Uterus (tissue), 2 donors: ENCODE data around the gene MEIS2.

Experiments used
- POLR2A ChIP-seq, 2 donors: fragments of 450-650 bp; IDR thresholded peaks; one replicate each; pipeline ENCODE4 v1.6.1; 2016; ENCODE audit warnings: antibody characterized with exemption in 2 of 2, mild to moderate bottlenecking in 1 of 2, moderate library complexity in 1 of 2
- TF ChIP-seq, protein P1 (sequence below), 4 experiments: fragments of 200-600 bp in 2 of 4; fragments of 450-650 bp in 2 of 4; sonication (generic) in 2 of 4; IDR thresholded peaks; one replicate each; pipeline ENCODE4 v1.5.1; 2016 to 2019; ENCODE audit warnings: antibody characterized with exemption in 4 of 4, mild to moderate bottlenecking in 2 of 4, moderate library complexity in 1 of 4

DNA sequence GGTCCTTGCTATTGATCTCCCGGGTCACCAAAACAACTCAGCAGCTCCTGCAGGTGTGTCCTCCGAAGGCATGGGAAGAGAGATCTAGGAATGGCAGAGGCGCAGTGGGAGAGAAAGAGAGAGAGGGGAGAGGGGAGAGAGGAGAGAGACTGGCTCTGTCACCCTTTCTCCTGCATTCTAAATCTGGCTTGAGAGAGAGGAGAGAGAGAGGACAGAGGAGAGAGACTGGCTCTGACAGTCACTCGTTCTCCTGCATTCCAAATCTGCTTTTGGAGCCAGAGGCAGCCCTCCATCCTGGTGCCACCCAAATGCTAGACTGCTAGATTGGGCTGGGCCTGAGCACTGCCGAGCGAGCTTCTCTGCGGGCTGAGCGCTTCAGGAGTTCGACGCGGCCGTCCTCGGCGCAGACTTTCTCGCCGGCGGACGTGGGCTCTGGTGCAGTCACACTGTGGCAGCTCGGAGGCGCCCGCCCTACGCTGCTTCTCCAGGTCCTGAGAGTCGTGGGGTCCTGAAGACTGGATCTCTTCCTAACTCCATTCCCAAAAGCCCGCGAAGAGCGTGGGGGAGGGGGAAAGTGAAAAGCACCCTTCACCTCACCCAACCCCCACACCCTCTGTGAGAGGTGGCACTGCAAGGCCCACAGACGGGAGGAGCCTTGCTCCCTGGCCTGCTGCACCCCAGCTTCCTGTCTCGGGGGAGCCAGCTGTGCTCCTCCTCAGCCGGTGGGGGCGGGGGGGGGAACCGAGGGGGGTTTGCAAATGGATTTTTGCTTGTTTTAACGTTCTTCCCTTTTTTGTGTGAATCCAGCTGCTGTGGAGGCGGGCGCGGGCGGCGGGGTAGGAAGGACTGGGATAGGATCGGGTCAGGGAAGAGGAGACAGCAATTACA is 222.3 kb downstream of the MEIS2 start:
- TF ChIP-seq, protein P1, sequence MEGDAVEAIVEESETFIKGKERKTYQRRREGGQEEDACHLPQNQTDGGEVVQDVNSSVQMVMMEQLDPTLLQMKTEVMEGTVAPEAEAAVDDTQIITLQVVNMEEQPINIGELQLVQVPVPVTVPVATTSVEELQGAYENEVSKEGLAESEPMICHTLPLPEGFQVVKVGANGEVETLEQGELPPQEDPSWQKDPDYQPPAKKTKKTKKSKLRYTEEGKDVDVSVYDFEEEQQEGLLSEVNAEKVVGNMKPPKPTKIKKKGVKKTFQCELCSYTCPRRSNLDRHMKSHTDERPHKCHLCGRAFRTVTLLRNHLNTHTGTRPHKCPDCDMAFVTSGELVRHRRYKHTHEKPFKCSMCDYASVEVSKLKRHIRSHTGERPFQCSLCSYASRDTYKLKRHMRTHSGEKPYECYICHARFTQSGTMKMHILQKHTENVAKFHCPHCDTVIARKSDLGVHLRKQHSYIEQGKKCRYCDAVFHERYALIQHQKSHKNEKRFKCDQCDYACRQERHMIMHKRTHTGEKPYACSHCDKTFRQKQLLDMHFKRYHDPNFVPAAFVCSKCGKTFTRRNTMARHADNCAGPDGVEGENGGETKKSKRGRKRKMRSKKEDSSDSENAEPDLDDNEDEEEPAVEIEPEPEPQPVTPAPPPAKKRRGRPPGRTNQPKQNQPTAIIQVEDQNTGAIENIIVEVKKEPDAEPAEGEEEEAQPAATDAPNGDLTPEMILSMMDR (IDR thresholded peaks at IDR 0.05) = no peak
- TF ChIP-seq POLR2A (IDR thresholded peaks at IDR 0.05) = no peak
